Epithelial cell of proximal tubule (primary cell): ENCODE measurements around the gene TIAM2. TPM values are rescaled to one million over a fixed set of nuclear protein-coding genes. Genes with fewer than 3 reads are reported as not detected.

ENCODE experiments used
- DNase-seq: peaks from one replicate; pipeline ENCODE4 v3.0.0-alpha.2; 2011; ENCODE audit warnings: low read depth
- H3K4me3 ChIP-seq: 2 replicates; pipeline ENCODE4 v1.5.1; 2011; ENCODE audit warnings: low read depth, mild to moderate bottlenecking, low read length
- CTCF ChIP-seq: conservative IDR thresholded peaks from 2 replicates; pipeline ENCODE4 v1.5.1; 2012; ENCODE audit warnings: low read depth, mild to moderate bottlenecking, low read length
- total RNA-seq: library from RNA; depleted of rRNA; stranded (reverse); fragments of >200 nt; gene quantifications from 2 replicates; pipeline ENCODE4 v1.2.3, GENCODE V29; 2015

The TIAM2 gene
- total RNA-seq, 1 donor from 2014 or later: 9.9 TPM

GRCh38 chr6:155033021-155033791, 38.1 kb downstream of the TIAM2 start:
- no peak overlapping the region for H3K4me3 ChIP-seq
- no peak for DNase-seq
- TF ChIP-seq CTCF: no peak

- no peak for DNase-seq
- no peak for TF ChIP-seq CTCF
- H3K4me3 ChIP-seq: no peak overlapping the region
Measured at GRCh38 chr6:155036907-155037306, 41.8 kb downstream of the TIAM2 start.

DNA sequence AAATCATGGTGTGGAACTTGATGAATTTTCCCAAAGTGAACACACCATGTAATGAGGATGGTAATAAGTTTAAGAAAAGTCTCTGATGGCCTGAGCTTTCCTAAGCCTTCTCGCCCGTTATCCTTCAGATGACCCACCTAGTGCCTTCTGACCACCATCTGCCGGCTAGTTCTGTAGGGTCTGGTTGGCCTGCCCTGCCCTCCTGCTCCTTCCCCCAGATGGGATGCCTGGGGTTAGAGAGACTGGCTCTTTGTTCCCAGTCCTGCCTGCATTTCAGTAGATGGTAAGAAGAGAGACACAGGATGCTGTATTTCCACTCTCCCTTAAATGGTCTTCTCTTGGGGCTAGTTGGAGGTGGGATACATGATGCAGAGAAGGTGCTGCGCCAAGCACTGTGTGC, 43.0 kb downstream of the TIAM2 start:
- DNase-seq: no peak
- no peak for TF ChIP-seq CTCF
- H3K4me3 ChIP-seq: no peak overlapping the region

DNA sequence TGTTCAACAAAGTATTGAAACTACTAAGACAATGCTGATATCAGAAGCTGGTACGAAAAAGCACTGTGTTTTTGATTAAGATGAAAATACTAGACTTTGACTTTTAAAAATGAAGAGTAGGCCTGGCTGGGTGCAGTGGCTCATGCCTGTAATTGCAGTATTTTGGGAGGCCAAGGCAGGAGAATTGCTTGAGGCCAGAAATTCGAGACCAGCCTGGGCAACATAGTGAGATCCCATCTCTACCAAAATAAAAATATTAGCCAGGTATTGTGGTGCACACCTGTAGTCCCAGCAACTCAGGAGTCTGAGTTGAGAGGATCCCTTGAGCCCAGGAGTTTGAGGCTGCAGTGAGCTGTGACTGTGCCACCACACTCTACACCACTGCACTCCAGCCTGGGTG, 43.4 kb downstream of the TIAM2 start:
- no peak for DNase-seq
- H3K4me3 ChIP-seq: no peak overlapping the region
- no peak for TF ChIP-seq CTCF

- no peak overlapping the region for H3K4me3 ChIP-seq
- no peak for DNase-seq
- no peak for TF ChIP-seq CTCF
Measured at GRCh38 chr6:155039618-155040017, 44.5 kb downstream of the TIAM2 start.

- no peak for DNase-seq
- no peak overlapping the region for H3K4me3 ChIP-seq
- TF ChIP-seq CTCF: no peak
Measured at GRCh38 chr6:155040154-155040553, 45.0 kb downstream of the TIAM2 start.
